NCI-H510A treated with DMSO at 0.1 percent for 48 hours (cell line): ENCODE measurements around the gene TRERF1.

Experiments used
- DNase-seq: peaks from one replicate; lab custom pipeline; 2025; lab: John Stamatoyannopoulos, UW

The TRERF1 gene

GRCh38 chr6:42393339-42393738 is 58.4 kb downstream of the TRERF1 start:
- no peak for DNase-seq

DNA sequence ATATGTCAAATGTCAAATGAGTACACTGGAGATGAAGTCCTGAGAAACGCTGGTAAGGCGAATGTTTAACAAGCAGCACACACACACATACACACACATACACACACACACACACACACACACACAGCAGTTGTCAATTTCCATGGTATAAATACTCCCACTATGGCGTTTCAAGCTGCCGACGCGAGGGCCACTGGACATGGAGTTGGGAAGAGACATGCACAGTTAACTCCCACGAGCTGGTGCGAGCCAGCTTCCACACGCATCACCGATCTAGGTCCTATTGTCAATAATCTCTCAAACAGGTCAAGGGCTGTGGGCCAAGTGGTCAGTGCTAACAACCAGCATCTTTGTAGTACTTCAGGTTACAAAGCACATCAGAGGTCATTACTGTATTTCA is 58.9 kb downstream of the TRERF1 start:
- DNase-seq, result no peak

- DNase-seq, result no peak
These were observed 60.3 kb downstream of the TRERF1 start for GRCh38 chr6:42391441-42391840.

DNA sequence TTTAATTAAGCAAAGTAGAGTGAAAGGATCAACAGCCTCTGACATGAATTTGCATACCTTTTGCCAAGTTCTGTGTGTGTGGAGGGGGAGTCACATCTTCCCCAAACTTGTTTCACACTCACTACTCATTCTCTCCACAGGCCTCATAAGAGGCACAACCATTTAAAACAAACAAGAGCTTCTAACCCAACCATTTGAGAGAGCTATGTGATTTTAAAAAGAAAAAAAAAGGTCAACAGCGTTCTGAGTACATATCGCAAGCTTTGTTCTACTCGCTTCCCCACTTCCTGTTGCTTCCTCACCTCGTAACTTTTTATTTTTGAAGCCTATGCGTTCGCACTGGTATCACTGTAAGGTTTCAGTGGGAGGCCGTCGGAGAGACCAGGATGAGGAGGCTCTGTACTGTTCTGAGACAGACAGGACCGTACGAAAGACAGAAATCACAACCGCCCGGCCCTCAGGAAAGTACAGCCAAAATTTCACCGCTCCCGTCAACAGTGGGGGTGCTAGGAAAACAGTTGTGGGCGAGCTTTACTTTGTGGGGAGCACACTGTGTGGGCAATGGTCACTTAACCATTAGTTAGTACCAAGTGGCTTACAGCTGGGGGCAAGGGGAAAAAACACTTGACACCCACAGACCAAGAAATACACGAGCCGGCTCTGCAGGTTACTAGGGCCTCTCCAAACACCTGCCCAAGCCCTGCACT is 61.3 kb downstream of the TRERF1 start:
- DNase-seq, result peak; percentile 33

- no peak for DNase-seq
These were observed 62.0 kb downstream of the TRERF1 start for GRCh38 chr6:42389736-42390135.

GRCh38 chr6:42388046-42388445 is 63.7 kb downstream of the TRERF1 start:
- DNase-seq, result no peak

GRCh38 chr6:42387336-42387735 is 64.4 kb downstream of the TRERF1 start:
- no peak for DNase-seq

- no peak for DNase-seq
These were observed 66.4 kb downstream of the TRERF1 start for GRCh38 chr6:42385339-42385738.

DNA sequence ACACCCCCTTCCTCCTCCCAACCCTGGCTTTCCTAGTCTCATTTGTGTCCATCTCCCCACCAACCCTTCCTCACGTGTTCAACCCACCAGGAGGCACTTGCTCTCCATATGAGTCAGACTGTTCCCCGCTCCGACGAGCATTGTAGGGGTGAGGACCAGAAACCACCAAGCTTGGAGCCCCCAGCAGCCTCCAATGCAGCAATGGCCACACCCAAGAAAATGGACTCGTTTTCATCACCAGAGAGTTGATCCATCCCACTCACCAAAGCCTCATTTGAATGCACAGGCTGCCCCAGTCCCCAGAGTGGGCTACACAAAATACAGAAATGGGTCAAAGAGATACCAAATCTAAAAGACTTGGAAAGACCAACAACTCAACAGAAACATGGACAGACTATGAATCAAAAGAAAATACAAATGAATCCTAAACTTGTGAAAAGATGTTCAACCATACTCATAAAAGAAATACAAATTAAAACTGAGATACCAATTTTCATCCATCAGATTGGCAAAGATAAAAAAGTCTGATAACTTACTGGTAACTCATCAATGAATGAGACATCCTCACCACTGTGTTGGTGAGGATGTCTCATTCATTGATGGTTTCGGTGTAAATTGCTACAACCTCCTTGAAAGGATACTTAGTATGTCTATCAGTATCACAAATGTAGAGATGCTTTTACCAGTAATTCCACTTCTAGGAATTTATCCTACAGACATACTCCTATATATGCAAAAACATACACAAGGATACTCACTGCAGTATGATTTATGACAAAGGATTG is 68.1 kb downstream of the TRERF1 start:
- DNase-seq, result no peak

DNA sequence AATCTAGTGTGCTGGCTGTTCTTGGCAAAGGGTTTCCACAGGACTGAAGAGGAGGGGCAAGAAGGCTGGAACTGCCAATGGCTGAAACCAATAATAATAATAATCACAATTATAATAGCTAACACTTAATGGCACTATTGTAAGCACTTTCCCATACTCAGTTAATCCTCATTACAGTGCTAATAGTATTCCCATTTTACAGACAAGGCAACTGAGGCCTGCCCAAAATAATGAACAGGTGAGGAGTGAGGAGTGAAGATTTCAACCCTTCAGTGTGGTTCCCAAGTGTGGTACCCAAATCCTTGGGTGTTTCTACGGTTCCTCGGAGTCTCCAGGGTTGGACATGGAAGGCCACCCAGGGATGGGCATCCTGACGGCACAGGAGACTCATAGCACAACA is 69.9 kb downstream of the TRERF1 start:
- no peak for DNase-seq

DNA sequence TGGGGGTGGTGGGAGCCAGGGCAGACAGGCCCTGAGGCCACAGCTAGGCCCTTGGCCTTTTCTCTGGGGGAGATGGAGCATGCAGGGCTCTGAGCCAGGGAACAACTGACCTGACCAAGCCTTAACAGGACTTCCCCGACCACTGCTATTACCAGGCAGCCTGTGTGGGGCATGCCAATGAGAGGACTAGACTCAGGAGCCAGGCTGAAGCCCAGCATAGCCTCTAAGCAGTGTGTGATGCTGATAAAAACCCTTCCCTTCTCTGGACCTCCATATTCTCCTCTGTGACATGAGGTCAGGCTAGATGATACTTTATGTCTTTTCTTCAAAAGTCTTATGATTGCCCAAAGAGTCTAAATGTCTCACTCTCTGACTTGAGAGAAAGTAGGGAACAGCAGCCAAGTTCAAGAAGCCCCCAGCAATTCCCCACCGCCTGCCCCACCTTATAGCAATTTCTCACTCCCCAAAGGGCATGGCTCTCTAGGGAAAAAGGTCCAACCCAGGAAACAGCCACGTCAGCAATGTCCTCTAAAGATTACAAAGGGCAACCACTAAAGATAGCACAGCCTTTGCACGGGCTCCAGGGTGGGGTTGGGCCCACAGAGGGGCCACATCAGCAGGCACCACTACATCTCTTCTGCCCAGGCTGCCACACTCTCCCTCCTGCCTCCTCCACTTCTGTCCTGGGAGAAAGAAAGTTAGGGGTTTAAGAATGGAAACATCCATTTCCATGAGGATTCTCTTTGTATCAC is 71.3 kb downstream of the TRERF1 start:
- no peak for DNase-seq

GRCh38 chr6:42378536-42378935 is 73.2 kb downstream of the TRERF1 start:
- no peak for DNase-seq

GRCh38 chr6:42378125-42378524 is 73.6 kb downstream of the TRERF1 start:
- DNase-seq, result no peak

GRCh38 chr6:42375007-42375635 is 76.6 kb downstream of the TRERF1 start:
- DNase-seq, result no peak

GRCh38 chr6:42374018-42374669 is 77.6 kb downstream of the TRERF1 start:
- no peak for DNase-seq

DNA sequence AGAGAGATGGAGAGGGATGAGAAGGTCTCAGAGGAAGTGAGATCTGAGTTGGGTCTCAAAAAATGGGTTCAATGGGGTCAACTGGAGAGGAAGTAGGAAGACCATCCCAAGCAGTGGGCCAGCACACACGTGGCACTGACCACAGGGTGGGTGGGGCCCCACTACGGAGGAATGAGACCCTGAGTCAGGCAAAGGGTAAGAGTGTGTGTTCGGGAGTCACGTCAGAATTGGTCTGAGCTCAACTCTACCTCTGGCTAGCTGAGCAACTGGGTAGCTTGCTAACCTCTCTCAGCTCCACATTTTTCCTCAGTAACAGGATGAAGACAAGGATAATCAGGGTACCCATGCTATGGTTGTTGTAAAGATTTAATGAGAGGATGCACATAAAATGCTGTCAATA is 79.0 kb downstream of the TRERF1 start:
- no peak for DNase-seq

- DNase-seq, result no peak
These were observed 81.3 kb downstream of the TRERF1 start for GRCh38 chr6:42370323-42370985.

DNA sequence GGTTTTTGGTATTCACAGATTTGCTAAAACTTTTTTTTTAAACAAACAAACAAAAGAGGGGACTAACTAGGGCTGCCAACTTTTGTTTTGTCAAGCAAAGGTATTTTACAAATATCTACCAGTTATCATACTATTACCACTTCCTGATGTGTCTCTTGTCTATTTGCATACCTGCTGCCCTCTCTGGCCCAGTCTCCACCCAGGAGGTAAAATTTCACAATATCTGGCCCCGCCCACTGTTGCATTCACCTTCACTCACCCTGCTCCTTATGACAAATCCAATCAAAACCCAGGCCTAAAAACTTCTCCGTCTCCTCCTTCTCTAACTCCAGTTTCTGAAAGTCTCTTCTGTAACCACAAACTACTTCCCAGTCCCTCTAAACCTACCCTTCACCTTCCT is 82.2 kb downstream of the TRERF1 start:
- DNase-seq, result no peak

DNA sequence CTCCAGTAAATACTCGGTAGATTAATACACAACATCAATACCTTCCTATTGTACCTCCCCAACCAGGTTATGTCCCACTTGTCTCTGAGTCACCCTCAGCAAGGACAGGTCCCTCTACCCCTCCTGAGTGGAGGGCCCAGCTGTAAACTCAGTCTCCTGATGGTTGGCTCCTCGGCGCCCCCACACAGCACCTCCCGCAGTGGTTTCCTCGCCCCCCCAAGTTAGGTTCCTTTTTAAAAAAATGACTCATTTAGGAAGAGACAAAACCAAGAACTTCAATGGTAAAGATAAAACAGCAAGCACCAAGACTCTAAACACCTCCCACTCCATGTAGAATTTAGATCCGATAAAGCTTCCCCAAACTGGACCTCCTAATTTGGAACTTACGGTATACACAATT is 83.5 kb downstream of the TRERF1 start:
- no peak for DNase-seq

DNA sequence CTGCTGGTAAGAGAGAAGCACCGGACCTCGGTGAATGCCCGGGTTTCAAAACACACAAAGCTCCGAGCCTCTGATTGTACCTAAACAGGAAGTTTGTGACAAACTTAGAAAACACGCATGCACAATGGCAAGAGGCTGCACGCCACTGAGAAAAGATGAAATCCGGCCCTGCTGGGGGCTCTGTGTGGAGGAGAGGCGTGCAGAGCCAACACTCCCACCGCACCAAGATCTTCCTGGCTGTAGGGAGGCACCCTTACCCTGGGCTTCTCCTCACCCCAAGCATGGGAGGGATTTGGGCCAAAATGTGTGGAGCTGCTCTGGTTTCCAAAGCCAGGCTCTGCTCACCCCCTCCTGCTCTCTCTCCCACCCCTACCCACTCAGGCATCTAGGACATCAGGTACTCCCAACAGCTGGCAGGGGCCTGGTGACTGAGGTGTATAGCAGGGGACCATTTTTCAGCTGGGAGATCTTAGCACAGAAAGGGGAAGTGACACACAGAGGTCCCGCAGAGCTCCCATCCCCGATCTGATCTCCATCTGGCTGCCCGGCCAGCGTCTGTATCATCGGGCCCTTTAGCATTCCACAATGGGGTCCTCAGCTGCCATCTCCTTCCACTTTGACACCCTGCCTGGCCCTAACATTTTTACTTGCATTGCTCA is 84.2 kb downstream of the TRERF1 start:
- no peak for DNase-seq

DNA sequence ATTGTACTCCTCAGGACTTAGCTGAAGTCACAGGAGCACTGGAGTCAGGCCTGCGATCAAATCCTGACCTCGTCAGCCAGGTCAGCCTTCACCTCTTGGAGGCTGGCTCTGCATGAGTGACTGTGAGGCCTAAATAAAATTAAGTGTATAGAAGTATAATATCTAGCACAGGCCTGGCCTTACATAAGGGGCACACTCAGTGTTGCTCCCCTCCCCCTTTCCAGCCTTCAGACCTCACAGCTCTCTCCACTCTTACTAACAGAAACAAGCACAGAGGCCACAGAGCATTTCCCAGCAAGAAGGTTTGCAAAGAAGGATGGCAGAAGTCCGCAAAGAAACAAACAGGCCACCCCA is 84.8 kb downstream of the TRERF1 start:
- DNase-seq, result no peak
